ENCODE measurements around the gene PSMB5. TPM values are rescaled to one million over a fixed set of nuclear protein-coding genes. Genes with fewer than 3 reads are reported as not detected.
A peak's percentile ranks its signal among the peaks of the same experiment; 100 is the strongest.

PSMB5 gene
- total and polyA plus RNA-seq, 9 of the 15 experiments (the other 6 are each of a cell fraction or from before 2014, with no cell fraction given): 198 to 1,870 (median 269) TPM

DNA sequence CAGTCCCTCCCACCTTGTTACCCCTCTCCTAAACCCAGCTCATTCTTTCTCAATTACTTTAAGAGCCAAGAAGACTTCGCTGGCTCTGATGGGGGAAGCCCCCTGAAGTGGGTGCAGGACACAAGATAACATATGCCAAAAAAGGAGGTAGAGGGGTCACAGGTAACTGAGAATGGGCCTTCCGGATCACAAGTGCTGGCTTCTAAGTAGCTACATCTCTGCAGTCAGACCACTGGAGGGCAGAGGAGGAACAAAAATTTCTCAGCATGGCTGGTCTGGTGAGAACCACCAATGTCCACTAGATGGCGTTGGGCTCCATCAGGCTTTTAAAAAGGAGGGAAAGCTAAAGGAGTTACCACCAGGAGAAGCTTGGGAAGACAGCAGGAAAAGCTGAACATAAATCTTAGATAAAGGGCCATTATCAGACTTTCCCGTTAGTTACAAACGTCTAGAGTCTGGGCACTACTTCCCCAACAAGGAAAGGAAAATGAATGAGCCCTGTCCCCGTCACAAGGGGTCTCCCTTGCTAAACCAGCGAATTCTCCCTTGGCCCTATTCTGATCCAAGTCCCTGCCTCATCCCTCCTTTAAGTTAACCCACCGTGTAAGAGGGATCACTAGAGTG, 34.2 kb upstream of the PSMB5 start (continued):
- peak; percentile 99 to 100 (median 100) for TF ChIP-seq CTCF (IDR thresholded peaks at IDR 0.05 in 2 of 3, conservative IDR thresholded peaks at IDR 0.05 in 1 of 3; ENCODE audit: insufficient read depth in 2 of 3, low read depth in 1 of 3, low read length in 3 of 3)
- peak; percentile 12; the same call in 1 of the 2 replicates for TF ChIP-seq POLR2AphosphoS5 (IDR thresholded peaks at IDR 0.05; ENCODE audit: control insufficient read depth, insufficient read depth, low read depth, low read length)
- TF ChIP-seq SRSF9 (IDR thresholded peaks at IDR 0.05; ENCODE audit: borderline replicate concordance, low read depth, low read length): no peak
- peak; percentile 61; the same call in 1 of the 2 replicates for TF ChIP-seq STAG1 (CRISPR knock-in tag; IDR thresholded peaks at IDR 0.05; ENCODE audit: borderline replicate concordance)
- TF ChIP-seq, protein P1, sequence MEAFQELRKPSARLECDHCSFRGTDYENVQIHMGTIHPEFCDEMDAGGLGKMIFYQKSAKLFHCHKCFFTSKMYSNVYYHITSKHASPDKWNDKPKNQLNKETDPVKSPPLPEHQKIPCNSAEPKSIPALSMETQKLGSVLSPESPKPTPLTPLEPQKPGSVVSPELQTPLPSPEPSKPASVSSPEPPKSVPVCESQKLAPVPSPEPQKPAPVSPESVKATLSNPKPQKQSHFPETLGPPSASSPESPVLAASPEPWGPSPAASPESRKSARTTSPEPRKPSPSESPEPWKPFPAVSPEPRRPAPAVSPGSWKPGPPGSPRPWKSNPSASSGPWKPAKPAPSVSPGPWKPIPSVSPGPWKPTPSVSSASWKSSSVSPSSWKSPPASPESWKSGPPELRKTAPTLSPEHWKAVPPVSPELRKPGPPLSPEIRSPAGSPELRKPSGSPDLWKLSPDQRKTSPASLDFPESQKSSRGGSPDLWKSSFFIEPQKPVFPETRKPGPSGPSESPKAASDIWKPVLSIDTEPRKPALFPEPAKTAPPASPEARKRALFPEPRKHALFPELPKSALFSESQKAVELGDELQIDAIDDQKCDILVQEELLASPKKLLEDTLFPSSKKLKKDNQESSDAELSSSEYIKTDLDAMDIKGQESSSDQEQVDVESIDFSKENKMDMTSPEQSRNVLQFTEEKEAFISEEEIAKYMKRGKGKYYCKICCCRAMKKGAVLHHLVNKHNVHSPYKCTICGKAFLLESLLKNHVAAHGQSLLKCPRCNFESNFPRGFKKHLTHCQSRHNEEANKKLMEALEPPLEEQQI (IDR thresholded peaks at IDR 0.05): peak; percentile 73; the same call in 1 of the 2 replicates
- TF ChIP-seq ATF1 (CRISPR knock-in tag; IDR thresholded peaks at IDR 0.05): no peak
- TF ChIP-seq ATF1 (tag; IDR thresholded peaks at IDR 0.05): 0 out of 2 replicates have a peak, but pooled peaks have one; percentile 12
- peak in 1 of 2 experiments; percentile 26 for TF ChIP-seq NCOA2 (IDR thresholded peaks at IDR 0.05; ENCODE audit: partially characterized antibody in 2 of 2)
- TF ChIP-seq TEAD4 (IDR thresholded peaks at IDR 0.05; ENCODE audit: low read length): peak; percentile 66
- TF ChIP-seq TEAD4 (CRISPR knock-in tag; IDR thresholded peaks at IDR 0.05; ENCODE audit: borderline replicate concordance): no peak
- TF ChIP-seq ATF3 (IDR thresholded peaks at IDR 0.05): no peak
- TF ChIP-seq ATF3 (CRISPR knock-in tag; conservative IDR thresholded peaks at IDR 0.05): peak; percentile 69; the same call in 1 of the 2 replicates
- peak; percentile 33; the same call in 1 of the 2 replicates for TF ChIP-seq JUND (IDR thresholded peaks at IDR 0.05; ENCODE audit: borderline replicate concordance, low read depth, low read length)
- TF ChIP-seq JUND (tag; IDR thresholded peaks at IDR 0.05; ENCODE audit: borderline replicate concordance, low read depth, low read length): no peak; the same call in 2 of the 3 replicates
- TF ChIP-seq MEIS2 (IDR thresholded peaks at IDR 0.05; ENCODE audit: partially characterized antibody): no peak
- peak; percentile 84 to 91 for TF ChIP-seq RAD21 (CRISPR knock-in tag; conservative IDR thresholded peaks at IDR 0.05 in 1 of 2, IDR thresholded peaks at IDR 0.05 in 1 of 2)
- peak; percentile 62; the same call in 1 of the 2 replicates for TF ChIP-seq ARID2 (IDR thresholded peaks at IDR 0.05)
- no peak for TF ChIP-seq E2F1 (CRISPR knock-in tag; IDR thresholded peaks at IDR 0.05)
- peak; percentile 68 for TF ChIP-seq L3MBTL2 (IDR thresholded peaks at IDR 0.05)
- peak; percentile 65 for TF ChIP-seq KLF16 (IDR thresholded peaks at IDR 0.05)
- TF ChIP-seq ATF7 (IDR thresholded peaks at IDR 0.05): no peak
